Putamen (tissue), 1 donor: ENCODE measurements around the gene C1QBP.

Experiments used
- DNase-seq: peaks from one replicate; pipeline ENCODE4 v3.0.0-alpha.2; 2016; ENCODE audit warnings: low spot score

C1QBP gene

DNA sequence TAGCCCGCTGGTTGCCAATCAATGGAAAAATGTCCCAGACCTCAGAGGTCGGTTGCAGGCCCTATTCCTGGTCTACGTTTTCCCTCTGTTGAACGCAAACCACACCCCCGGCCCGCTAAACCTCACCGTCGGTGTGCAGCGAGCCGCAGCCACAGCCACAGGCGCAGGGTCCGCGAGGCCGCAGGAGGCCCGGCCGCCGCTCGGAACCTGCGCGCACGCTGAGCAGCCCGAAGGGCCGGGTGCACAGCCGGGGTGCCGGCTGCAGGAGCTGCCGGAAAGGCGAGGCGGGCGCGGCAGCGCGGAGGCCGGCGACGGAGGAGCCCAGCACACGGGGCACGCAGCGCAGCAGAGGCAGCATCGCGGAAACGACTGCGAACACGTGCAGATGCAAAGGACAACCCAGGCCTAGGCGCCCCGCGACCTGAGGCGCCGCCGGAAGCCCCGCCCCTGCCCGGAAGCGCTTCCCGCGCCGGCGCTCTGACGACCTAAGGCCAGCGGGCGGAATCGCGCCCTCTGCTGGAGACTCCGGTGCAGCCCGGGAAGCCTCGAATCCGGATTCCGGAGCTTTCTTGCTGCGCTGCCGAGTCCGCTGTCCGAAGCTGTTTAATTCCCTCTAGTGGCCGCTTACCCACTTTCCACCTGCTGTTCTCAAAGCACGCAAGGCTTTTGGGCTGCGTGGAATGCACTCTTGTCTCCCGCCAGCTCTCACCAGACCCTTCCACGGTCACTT is at the start of gene C1QBP:
Gene C1QBP, minus strand, starts transcription at position 440 of the 730 bp plus-strand sequence. Its CDS starts 82 bp downstream, at position 358.
- DNase-seq = peak; percentile 88

DNA sequence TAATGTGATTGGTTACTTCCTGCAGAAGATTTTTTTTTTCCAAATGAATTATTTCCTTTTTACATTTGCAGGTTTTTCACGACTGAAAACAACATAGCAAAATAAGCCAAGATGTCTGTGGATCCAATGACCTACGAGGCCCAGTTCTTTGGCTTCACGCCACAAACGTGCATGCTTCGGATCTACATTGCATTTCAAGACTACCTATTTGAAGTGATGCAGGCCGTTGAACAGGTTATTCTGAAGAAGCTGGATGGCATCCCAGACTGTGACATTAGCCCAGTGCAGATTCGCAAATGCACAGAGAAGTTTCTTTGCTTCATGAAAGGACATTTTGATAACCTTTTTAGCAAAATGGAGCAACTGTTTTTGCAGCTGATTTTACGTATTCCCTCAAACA is 49.8 kb upstream of the C1QBP start:
- DNase-seq = no peak

GRCh38 chr17:5486206-5487124 is 47.5 kb upstream of the C1QBP start, which contains the start of gene MIS12:
TSS of gene MIS12 (plus strand) at chr17:5486566. CDS start at chr17:5488863, 2,297 bp downstream.
- DNase-seq = peak; percentile 99

DNA sequence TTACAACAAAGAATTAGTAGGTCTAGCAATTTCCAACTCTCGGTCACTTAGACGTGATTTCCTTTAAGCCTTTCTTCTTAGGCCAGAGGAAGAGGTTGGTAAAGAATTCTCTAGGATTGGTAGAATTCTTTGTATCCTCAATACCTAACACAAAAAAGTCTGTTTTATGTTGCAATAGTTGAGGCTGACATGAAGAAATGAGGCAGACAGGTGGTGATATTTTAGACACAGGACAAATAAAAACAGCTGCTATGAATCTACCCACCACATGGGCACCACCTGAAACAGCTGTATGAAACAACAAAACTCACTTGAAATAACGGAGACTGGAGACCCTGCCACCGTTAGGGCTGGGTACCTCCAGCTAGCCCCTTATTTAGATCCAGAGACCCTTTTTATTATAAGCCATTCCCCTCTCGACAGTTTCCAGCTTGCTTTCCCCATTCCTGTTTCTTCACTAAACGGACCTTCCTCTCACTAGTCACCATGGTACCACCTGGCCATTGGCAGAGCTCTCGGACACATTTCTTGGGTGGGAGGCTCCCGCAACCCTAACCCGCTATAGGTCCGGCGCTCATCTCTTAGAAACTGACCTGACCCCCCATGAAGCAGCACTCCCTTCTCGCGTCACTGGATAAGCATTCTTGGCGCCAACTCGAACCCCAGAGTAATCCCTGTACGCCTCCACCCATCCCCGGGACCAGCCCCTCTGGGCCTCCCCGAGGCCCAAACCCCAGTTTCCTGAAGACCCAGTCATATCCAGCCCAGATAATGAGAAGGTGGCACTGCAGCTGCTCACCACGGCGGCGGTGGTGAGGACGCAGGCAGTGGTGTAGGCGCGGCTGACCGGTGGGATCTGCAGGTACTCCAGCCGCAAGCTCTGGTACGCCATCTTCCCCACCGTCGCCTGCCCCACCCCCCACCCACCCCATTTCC is 46.6 kb upstream of the C1QBP start, which contains the start of gene DERL2:
Gene DERL2, minus strand, starts transcription at position 909 of the 936 bp plus-strand sequence. Its CDS starts 17 bp downstream, at position 892.
- no peak for DNase-seq

- DNase-seq = no peak
Measured at GRCh38 chr17:5481451-5481850, 42.5 kb upstream of the C1QBP start.

DNA sequence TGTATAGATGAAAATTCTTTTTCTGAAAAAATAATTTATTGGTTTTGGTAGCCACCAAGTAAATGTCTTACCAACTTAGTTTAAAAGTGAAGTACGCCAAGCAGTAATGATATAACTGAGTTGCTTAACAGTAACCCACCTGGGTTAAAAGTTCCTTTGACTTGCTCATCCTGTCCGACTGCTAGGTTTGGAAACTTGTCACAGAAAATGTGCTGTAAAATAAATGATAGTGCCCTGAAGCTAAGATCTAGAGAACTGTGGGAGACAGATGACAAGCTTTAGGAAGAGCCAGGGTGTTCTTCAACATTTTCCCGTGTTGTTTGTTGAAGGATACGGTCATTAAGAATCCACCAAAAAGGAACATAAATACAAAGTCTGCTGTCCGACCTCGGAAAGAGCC is 42.0 kb upstream of the C1QBP start:
- DNase-seq = no peak

DNA sequence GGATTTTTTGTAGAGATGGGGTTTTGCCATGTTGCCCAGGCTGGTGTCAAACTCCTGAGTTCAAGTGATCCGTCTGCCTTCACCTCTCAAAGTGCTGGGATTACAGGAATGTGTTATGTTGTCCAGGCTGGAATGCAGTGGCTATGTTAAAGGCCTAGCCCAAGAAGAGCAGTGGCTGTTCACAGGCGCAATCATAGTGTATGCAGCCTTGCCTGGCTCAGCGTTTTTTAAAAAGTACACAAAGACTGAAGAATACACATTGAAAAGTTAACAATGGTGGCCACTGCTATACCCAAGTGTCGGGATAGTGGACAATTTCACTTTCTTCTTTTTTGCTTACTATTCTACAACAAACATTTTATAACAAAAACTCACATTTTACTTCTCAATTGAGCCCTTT is 40.0 kb upstream of the C1QBP start:
- no peak for DNase-seq

GRCh38 chr17:5473906-5474305 is 35.0 kb upstream of the C1QBP start:
- DNase-seq = no peak

DNA sequence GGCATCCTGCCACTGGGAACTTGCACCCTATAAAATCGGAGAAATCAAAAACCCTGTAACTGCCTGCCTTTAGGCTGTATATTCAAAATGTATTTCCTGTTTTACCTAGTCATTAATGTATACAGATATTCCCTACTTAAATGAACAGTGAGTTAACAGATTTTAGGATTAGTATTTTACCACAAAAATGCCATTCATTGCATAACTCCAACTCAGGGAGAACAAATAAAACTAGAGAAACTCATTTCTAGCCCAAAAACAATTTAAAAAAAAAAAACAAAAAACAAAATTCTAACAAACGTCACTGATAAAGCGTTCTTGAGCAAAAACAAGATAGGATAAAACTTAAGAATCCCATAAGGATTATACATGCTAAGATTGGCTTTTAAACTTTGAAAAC is 33.6 kb upstream of the C1QBP start:
- no peak for DNase-seq

DNA sequence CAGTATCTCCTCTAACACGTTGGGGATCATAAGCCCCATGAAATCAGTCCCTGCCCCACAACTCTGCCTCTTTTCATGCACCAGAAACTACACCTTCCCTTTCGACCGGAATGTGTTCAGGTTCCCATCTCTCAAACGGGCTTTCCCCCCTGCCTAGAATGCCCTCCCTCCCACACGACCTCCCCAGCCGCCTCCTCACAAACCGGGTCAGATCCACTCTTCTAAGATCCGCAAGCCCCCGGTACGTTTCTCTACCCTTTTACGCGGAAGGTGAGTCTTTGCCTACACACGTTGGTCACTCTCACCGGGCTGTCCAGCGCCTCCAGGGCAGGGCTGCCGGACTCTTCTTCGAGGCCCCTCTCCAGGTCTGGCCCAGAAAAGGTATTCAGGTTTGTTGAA is 29.1 kb upstream of the C1QBP start:
- DNase-seq = no peak

DNA sequence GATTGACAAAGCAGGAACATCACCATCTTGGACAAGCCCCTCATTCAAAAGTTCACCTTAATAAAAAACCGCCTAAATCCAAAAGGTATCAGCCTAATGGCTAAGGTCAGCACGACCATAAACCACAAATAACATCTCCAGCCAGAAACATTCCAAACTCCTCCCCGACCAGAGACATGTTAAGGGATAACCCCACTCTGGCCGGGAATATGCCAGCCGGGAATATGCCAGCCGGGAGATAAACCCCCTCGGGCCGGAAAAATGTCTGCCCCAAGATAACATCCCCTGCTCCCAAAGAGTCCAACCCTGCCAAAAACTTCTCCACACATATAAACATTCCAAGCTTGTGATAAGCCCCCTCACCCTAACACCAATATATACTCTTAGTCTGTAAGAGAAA is 28.5 kb upstream of the C1QBP start:
- no peak for DNase-seq

DNA sequence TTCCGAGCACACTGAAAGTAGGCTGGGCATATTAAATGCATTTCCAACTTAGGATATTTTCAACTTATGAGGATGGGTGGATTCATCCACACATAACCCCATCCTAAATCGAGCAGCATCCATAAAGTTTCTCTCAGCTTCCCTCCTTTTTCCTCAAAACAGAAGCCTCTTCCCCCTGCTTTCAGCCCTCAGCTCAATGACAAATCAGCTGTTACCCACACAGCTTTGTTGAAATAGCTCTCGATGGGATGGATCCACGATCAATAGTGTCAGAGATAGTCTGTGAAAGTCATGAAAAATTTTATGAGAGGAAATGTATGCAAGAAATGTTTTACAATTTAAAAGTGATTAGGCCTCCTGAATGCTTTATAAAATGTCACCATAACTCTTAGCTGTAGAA is 27.3 kb upstream of the C1QBP start:
- DNase-seq = no peak

GRCh38 chr17:5464717-5465507 is 26.0 kb upstream of the C1QBP start:
- DNase-seq = peak; percentile 12

DNA sequence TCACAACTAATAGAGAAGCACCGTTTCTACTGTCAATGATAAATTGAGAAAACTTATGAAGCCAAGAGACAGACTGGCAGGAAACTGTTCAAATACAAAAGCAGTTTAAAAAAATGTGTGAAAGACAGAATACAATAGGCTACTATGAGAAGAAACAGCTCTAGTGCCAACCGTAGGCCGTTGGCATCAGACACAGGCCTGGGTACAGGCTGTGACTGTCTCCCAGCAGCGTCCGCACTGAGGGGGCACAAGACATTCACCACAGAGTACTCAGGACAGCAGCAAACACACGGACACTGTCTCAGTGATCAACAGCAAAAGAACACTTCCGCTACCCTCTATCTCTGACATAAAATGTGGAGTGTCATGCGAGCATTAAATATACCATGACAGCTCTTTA is 7.8 kb upstream of the C1QBP start:
- peak; percentile 90 for DNase-seq

DNA sequence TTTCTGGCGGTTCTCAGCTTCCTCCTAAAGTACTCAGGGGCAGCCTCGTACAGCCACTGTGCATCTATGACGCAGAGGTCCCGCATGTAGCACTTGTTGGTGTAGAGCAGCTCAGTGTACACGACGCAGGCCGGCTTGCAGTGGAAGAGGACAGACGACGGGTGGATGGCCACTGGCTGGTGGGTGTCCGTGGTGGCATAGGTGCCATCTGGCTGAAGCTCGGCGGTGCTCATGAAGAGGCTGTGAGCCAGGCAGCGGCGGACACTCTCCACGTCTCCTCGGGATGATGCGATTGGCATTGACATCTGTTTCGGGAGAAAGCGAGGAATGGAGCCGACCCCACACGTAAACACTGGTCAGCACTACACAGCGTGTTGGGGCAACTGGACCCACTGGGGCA is 5.3 kb upstream of the C1QBP start:
- DNase-seq = no peak

DNA sequence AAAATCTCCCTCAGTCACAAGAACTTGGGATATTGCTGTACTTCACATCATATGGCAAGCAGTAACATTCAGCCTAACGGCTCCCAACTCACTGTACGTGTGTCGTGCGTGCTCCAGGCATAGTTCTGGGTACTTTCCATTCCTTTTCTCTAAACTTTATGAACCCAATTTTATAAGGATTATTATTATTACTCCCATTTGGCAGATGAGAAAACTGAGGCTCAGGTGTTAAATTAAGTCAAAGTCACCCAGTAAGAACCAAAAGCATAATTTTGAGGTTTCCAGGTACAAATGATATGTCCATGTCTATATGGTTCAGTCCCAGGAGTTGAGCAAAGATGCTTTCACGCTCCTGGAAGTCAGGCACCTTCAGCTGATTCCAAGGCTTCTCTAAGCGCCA is 4.8 kb upstream of the C1QBP start:
- no peak for DNase-seq

GRCh38 chr17:5439446-5439764 is 450 bp upstream of the C1QBP start:
- DNase-seq = no peak

DNA sequence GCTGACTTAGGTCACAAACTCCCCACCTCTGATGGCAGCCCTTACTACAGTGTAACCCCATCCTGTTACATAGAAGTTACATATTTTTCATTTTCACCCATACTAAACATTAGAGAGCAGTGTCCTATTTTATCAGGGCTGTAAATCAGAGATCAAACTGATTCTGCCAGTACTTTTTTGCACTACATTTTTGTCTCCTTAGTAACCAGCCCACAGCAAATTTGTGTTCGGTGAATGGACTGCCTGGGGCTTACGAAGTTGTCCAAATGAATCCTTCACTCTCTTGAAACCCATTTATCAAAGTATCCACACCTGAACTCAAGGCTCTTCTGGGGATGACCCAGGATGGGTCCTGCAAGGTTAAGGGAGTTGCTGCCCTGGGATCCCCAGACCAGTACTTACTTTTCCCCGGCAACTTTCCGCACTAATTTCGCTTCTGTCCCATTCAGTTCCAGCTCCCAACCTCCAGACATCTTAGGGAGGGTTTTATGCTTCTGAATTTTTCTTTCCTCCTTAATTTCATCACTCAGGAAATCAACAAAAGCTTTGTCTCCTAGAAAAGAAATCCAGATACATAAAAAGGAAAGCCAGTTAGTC is 1.1 kb downstream of the C1QBP start:
- DNase-seq = no peak

GRCh38 chr17:5435781-5436315 is 3.1 kb downstream of the C1QBP start:
- DNase-seq = peak; percentile 72

- DNase-seq = no peak
Measured at GRCh38 chr17:5434984-5435383, 4.0 kb downstream of the C1QBP start.
